Hepatocyte (in vitro differentiated cells): ENCODE measurements around the gene DIAPH3.

ENCODE experiments used
- EZH2 ChIP-seq: fragments of 200-600 bp; sonication (generic); IDR thresholded peaks from 2 replicates; pipeline ENCODE4 v1.6.1; 2016; ENCODE audit warnings: antibody characterized with exemption, mild to moderate bottlenecking, borderline replicate concordance
- TF ChIP-seq, protein P1 (sequence below): fragments of 200-600 bp; sonication (generic); IDR thresholded peaks from 2 replicates; pipeline ENCODE4 v1.5.1; 2016; ENCODE audit warnings: antibody characterized with exemption, mild to moderate bottlenecking; ENCODE audit not compliant: poor library complexity

DNA sequence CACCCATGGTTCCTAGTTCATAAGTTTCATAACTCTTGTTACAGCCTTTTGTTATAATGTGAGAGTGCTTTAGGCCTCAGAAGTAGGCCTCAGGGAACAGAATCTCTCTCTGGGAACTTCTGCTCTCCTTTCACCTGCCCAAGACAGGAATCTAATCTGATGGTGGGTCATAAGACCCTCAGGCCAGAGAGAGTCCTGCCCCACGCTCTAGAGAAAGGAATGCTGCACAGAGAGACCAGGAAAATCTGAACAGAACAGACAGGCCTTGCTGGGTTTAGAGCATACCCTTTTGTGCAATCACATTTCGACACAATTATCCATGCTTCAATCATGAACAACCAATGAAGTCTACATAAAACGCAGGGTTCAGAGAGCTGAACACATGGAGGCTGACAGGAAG is 3.4 kb upstream of the DIAPH3 start:
- TF ChIP-seq, protein P1, sequence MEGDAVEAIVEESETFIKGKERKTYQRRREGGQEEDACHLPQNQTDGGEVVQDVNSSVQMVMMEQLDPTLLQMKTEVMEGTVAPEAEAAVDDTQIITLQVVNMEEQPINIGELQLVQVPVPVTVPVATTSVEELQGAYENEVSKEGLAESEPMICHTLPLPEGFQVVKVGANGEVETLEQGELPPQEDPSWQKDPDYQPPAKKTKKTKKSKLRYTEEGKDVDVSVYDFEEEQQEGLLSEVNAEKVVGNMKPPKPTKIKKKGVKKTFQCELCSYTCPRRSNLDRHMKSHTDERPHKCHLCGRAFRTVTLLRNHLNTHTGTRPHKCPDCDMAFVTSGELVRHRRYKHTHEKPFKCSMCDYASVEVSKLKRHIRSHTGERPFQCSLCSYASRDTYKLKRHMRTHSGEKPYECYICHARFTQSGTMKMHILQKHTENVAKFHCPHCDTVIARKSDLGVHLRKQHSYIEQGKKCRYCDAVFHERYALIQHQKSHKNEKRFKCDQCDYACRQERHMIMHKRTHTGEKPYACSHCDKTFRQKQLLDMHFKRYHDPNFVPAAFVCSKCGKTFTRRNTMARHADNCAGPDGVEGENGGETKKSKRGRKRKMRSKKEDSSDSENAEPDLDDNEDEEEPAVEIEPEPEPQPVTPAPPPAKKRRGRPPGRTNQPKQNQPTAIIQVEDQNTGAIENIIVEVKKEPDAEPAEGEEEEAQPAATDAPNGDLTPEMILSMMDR = no peak
- no peak for TF ChIP-seq EZH2
